IPS DF 4.7 (cell line): Measurements from ENCODE around the gene CDK10.
"Not testable (repeated sequence)": the region's sequence is repeated elsewhere in the genome, so short reads cannot be mapped to it uniquely, and the experiment has no call there.

Experiments used
- DNase-seq: peaks from one replicate; pipeline ENCODE4 v3.0.0-alpha.2; 2013; ENCODE audit warnings: low spot score; ENCODE audit errors: extremely low read depth

Gene CDK10, protein sequence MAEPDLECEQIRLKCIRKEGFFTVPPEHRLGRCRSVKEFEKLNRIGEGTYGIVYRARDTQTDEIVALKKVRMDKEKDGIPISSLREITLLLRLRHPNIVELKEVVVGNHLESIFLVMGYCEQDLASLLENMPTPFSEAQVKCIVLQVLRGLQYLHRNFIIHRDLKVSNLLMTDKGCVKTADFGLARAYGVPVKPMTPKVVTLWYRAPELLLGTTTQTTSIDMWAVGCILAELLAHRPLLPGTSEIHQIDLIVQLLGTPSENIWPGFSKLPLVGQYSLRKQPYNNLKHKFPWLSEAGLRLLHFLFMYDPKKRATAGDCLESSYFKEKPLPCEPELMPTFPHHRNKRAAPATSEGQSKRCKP

DNA sequence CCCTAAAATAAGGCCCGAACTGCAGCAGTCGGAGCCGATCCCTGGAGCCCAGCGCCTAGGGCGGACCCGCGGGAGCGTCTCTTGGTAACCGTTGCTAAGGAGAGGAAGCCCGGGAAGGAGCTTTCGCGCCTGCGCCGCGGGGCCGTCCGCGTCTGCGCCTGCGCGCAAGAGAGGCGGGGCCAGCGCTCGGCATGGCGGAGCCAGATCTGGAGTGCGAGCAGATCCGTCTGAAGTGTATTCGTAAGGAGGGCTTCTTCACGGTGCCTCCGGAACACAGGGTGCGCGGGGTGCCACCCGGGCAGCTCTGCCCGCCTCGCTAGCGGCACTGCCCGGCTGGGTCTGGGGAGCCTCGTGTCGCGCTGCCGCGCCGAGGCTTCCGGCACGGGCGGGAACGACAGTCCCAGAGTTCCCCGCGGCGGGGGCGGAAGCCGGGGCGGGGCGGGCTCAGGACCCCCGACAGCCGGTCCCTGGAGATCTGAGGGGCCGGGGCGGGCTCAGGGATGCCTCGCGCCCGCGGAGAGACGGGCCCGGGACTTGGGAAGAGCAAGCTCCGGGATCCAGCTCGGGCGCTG lies at the start of gene CDK10:
CDK10 (plus strand) TSS at position 170 of the 572 bp plus-strand sequence; CDS start at position 192, 22 bp downstream.
- DNase-seq: no peak

DNA sequence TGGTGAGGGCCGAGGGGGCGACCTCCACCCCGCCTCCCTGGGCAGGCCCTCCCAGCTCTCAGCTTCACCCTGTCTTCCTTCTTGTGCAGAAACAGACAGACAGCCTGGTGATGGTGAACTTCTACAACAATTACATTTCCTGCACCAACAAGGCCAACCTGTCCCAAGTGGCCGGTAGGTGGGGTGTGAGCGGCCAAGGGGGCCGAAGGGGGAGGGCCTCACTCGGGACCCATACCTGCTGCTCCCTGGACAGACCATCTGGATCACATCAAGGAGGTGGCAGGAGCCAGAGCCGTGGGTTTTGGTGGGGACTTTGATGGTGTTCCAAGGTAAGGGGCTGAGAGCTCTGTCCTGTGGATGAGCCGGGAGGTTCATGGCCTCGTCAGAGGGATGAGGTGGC lies 49.1 kb upstream of the CDK10 start:
- DNase-seq: no peak

DNA sequence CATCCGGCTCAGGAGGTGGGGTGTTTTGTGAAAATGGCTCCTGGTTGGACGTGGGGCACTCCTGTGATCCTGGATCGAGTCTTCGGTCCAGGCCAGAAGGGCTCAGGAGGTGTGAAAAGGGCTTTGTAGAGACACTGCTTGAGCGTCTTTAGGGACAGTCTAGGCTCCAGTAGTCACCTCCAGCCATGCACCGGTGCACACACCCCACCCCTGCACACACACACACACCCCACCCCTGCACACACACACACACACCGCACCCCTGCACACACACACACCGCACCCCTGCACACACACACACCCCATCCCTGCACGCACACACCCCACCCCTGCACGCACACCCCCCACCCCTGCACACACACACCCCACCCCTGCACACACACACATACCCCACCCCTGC lies 48.0 kb upstream of the CDK10 start:
- no peak for DNase-seq

DNA sequence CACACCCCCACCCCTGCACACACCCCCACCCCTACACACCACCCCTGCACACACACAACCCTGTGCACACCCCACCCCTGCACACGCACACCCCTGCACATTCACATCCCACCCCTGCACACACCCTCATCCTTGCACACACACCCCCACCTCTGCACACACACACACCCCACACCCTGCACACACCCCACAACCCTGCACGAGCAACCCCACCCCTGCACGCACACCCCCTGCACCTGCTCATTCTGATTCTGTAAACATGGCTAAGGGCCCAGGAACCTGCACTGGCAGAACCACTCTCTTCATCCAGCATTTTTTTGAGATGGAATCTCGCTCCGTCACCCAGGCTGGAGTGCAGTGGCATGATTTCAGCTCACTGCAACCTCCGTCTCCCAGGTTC lies 47.1 kb upstream of the CDK10 start:
- DNase-seq: no peak

DNA sequence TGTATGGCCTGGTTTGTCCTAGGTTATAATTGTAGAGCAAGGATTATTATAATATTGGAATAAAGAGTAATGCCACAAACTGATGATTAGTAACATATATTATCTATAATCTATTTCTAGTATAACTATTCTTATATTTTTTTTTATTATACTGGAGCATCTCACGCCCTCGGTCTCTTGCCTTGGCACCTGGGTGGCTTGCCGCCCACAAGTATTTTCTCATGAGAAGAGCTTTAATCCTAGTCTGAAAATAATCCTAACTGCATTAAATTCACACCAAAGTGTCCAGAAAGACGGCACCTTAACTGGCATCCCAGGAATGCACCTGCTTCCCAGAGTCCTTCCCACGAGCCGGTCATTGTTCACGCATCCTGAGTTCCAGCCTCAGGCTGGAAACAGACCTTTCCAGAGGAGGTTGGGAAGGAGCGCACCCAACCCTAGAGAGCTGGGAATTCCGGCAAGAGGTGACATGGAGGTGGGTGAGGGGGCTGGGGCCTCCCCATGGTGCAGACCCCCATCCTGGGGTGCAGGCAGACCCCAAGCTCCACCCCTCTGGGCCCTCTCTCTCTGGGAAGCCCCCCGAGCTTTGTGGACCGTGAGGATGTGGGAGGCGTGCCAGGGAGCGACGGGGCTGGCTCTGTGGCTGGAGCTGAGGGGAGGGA lies 44.9 kb upstream of the CDK10 start:
- no peak for DNase-seq

DNA sequence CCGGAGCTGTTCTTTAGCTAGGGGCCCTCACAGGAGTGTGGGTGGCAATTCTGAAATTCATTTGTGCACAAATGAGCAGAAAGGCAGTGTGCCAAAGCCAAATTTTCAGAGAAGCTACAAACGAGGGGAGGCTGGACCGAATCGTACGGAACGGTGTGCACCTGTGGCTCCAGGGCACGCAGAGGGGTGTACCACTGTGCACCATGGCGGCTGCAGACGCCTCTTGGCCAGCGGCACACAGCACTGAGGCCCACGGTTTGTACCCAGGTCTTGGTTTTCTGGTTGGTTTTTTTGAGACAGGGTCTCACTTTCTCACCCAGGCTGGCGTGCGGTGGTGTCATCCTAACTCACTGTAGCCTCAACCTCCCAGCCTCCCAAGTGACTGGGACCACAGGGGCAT lies 43.9 kb upstream of the CDK10 start:
- DNase-seq: no peak

DNA sequence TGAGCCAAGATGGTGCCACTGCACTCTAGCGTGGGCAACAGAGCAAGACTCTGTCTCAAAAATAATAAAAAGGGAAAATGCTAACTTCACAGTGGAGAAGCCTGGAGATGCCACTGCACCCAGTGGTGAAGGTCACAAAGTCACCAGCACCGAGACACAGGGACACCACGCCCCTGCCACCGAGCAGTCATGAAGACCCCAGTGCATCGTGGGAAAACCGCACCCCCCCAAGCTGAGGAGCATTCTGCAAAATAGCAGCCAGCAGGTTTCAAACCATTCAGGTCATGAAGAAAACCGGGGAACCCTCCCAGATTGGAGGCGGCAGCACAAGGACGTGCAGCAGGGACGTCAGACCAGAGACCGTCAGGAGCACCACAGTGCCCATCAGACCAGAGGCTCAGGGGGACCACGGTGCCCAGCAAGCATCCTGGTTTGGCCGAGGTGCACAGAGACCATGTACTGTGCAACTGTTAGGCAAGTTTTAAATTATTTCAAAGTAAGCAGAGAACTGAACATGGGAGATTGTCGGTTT lies 42.7 kb upstream of the CDK10 start:
- DNase-seq: no peak

DNA sequence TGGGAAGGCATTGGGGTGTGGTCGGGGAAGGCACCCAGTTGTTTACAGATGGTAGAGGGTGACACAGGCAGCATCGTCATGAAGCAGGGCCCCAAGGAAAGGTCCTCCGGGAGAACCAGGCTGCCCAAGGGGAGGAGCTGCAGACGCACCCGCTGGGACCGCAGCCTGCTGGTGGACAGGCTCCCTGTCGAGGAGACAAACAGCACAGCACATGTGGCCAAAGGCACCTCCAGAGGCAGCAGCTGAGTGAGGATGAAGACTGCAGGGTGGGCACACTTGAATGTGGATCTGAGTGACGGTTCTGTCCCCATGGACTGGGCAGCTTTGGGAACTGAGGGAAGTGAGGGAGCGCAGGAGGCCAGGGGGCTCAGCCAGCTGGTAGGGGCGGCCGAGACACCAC lies 41.4 kb upstream of the CDK10 start:
- DNase-seq: no peak

DNA sequence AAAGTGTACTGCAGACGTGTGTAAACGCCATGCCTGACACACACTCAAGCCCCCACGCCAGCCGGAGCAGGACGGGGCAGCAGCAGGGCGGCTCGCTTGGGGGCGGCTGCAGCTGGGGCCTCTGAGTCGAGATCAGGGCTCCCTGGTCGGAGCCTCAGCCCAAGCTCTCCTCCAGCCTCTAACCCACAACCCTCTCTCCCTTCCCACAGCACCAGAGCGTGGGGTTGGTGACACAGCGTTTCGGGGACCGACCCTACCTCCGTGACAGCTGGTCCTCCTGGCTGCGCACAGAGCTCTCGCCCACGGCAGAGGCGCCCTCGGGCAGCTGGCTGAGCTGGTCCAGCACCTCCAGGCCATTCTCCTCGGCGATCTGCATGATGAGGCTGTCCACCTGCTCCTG lies 40.2 kb upstream of the CDK10 start:
- DNase-seq: no peak

DNA sequence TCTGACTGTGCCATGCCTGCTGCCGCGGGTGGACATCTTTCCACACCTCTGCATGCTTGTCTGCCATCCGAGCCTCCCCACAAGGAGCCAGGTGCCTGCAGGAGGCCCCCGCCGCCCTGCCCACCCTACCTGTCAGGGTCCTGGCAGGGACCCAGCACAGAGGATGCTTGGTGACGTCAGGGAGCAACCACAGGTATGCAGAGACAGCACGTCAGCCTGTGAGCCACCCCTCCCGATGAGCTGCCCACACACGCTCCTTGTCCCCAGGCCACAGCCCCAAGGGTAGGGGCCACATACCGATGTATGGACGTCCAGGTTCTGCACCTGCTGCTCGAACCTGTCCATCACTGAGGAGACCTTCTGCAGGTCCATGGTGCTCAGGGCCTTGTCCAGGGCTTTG lies 39.6 kb upstream of the CDK10 start:
- no peak for DNase-seq

DNA sequence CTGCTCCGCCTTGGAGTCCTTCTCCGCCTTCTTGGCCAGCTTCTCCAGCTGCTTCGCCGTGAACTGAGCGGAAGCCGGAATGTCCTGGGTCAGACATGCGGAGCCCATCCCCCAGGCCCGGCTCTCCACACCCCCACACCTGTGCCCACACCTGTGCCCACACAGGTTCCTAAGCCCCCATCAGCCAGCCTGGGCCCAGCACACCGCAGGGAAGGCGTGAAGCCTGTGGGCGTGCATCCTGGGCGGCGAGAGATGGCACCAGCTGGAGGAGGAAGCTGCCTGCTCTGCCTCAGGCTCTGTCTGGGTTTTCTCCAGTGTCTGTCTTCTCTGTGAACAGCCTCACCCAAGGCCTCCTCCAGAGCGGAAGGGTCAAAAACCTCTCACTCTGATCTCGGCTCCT lies 34.9 kb upstream of the CDK10 start:
- no peak for DNase-seq

DNA sequence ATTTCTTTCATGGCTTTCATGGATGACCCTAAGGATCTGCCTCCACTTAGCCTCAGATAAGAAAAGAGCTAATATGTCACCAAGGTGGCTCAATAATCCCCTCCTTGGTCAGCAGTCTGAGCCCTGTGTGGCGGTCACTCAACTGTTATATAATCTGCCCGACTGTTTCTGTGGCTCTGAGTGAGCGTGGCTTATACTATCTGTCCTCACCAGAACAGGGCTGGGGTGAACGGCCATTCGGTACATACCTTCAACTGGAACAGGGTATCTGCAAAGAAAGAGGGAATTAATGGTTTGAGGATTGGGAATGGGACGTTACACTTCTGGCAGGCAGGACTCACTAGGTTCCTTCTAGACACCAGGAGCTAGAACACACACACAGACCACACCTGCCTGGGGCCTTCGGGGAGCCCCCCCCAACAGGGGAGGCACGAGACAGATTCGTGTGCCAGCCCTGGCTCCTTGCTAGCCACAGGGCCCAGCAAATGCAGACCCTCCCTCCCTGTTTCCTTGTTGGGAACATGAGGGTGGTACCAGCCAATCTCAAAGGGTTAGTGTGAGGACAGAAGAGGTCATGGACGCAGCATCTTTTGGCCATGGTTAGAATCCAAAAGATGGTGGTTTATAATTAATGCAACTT lies 32.7 kb upstream of the CDK10 start:
- no peak for DNase-seq

DNA sequence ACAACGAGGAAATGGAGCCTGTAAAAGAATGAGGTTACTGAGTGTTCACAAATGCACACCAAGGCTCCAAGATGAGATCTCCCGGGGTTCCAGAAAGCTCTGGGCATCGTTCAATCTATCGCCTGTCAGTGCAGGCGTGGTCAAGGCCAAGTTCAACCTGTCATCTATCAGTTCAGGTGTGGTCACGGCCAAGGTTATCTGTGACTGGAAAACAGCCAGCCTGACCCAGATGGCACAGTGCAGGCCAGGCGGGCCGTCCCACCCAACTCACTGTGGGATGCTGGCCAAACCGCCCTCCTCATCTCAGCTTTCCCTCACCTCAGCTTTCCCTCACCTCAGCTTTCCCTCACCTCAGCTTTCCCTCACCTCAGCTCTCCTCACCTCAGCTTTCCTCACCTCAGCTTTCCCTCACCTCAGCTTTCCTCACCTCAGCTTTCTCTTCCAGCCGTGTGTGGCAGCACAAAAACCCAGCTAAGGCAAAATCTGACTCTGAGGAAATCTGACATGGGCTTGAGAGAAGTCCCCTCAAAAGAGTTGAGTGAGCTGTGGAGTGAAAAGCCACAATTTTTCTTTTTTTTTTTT lies 31.3 kb upstream of the CDK10 start:
- DNase-seq: no peak

DNA sequence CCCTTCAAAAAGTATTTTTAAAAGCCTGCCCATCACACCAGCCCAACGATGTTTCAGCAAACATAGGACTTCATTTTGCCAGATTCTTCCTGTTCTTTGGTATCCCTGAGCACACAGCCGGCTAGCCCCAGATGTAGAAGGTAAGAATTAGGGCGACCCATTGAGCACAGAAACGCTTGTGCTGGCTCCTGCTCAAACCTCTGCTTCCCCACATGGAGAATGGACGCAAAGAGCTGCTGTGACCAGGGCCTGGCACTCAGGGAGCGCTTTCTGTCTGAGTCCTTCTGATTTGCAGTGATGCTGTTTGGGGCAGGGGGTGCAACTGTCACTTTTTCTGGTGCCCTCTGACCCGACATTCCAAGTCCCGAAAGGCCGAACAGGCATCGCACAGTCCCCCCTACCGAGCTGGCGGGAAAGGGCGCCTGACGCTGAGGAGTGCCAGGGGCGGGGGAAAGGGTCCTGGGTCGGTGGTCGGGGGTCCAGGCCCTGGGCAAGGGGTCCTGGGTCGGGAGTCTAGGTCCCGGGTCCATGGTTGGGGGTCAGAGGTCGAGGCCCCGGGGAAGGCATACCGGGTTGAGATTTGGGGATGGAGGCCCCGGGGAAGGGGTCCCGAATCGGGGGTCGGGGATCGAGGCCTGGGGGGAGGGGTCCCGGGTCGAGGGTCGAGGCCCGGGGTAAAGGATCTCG lies 29.9 kb upstream of the CDK10 start:
- DNase-seq: no peak

DNA sequence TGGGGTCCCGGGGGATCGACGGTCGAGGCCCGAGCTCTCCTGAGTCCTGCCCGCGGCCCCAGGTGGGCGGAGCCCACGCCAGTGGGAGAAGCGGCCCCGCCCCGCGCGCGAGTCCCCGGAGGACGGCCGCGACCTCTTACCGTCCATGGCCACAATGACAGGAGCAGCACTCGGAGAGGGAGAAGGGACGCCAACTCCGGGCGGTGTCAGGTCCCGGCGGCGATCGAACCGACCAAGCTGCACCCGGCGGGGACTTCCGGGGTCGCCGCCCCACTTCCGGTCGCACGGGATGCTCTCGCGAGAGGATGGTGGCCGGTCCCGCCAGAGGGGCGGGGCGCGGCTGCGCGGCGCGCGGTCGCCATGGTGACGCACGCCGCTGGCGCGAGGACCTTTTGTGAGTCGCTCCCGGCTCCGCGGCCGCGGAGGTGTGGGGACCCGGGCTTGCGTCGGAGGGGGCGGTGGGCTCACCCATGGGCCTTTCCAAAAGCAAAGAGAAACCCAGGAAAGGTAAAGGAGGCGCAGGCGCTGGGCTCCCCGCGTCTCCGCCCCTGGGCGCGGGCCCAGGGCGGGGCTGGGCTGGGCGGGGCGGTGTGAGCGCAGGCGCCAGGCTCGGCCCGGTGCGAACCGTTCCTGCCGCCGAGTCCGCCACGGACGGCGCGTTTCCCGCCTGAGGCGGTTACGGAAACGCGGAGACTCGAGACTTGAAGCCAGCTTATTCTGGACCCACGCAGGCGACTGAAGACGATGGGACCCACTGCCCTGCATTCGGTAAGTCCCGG lies 28.9 kb upstream of the CDK10 start, which contains the start of the genes CHMP1A and SPATA33:
CHMP1A (minus strand) TSS at position 267 of the 779 bp plus-strand sequence; CDS start at position 147, 120 bp downstream.
SPATA33 (plus strand) TSS at position 395 of the 779 bp plus-strand sequence; CDS start at position 471, 76 bp downstream.
- DNase-seq: no peak

DNA sequence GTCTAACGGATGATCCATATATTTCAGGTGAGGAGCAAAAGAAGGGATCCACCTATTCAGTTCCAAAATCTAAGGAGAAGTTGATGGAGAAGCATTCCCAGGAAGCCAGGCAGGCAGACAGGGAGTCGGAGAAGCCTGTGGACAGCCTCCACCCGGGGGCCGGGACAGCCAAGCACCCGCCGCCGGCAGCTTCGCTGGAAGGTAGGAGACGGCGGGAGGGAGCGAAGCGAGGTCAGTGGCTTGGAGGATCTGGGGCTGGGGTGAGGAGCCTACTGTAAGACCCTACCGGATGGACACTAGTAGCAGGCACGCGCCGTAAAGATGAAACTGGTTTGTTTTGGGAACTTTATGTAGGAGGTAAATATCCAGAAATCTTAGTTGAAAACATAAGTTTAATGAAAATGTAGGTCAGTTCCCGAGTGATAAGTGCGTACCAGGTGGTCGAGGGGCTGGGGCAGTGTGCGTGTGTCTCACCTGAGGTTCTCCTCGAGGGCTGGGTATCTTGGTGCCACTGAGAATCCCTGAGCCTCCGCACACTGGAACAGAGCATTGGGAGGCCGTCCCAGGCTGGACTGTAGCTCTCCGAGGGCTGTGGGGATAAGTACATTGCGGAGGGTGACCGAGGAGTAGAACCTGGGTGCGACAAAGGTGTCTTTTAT lies 28.1 kb upstream of the CDK10 start:
- DNase-seq: no peak

DNA sequence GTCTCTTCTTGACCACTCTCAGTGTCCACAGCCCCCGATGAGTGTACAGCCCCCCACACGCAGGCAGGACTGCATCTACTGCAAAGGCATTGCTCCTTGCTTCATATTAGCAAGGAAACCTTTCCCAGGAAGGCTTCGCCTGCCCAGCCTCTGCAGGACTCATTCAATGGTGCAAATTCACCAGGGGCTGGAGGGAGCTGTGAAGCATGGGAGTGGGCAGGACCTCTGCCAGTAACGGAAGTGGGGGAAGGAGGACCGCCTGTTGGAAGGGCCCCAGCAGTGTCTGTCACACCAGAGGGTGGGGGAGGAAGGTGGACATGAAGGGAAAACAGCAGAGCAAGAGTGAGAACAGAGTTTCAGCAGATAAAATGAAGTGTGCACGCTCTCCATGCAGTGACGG lies 26.3 kb upstream of the CDK10 start:
- no peak for DNase-seq

DNA sequence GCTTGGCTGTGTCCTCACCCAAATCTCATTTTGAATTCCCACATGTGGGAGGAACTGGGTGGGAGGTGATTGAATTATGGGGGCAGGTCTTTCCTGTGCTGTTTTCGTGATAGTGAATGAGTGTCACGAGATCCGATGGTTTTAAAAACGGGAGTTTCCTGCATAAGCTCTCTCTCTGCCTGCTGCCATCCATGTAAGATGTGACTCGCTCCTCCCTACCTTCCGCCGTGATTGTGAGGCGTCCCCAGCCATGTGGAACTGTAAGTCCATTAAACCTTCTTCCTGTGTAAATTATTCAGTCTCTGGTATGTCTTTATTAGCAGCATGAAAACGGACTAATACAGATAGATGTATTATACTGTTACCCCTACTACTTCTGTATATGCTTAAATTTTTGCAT lies 25.3 kb upstream of the CDK10 start:
- no peak for DNase-seq

DNA sequence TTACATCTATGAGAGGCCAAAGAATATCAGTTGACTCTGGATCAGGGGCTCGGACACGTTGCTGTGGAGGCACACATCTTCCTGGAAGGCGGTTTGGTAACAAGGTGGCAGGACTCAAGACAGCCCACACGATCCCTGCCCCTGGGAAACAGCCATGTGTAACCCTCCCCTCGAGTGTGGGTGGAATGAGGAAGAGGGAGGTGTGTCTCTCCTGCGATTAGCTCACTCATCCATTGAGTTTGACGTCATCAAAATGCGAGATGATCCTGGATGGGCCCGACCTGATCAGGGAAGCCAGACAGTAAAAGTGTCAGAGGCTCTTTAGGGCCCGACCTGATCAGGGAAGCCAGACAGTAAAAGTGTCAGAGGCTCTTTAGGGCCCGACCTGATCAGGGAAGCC lies 22.3 kb upstream of the CDK10 start:
- DNase-seq: not testable (repeated sequence)
